ENCODE data around the gene COG5. TPM values are rescaled to one million over a fixed set of nuclear protein-coding genes. Genes with fewer than 3 reads are reported as not detected.

Gene COG5
- total RNA-seq, 1 experiment from 2014 or later, result 20.2 TPM

- no peak for DNase-seq
- Mint-ChIP-seq H3K27ac (no peak overlapping the region), H3K27me3 (ENCODE audit: low read depth) (no peaks in the 10 kb centered on the region), H3K4me3 (no peak overlapping the region), H3K36me3 (ENCODE audit: insufficient read depth in 1 of 3, low read depth in 3 of 3) (peaks cover 0 to 5% (median 3%) of the 10 kb centered on the region in 3 experiments; a peak in 4 of 7 replicates), H3K9me3 (no peaks in the 10 kb centered on the region), H3K4me1 (no peaks in the 10 kb centered on the region)
- Histone ChIP-seq H2BK120ac (ENCODE audit: low read depth, low read length, poor library complexity, severe bottlenecking) (no peak overlapping the region), H4K91ac (ENCODE audit: insufficient read length, low read depth, low read length) (no peak overlapping the region), H3K18ac (ENCODE audit: insufficient read length, low read depth, low read length) (no peak overlapping the region), H3K14ac (ENCODE audit: insufficient read depth, low read length) (no peak overlapping the region), H3K27ac (ENCODE audit: insufficient read length, low read depth, low read length) (no peak overlapping the region), H3T11ph (ENCODE audit: low read length) (no peak overlapping the region), H2AK5ac (ENCODE audit: insufficient read length, low read length) (no peak overlapping the region), H3K79me2 (ENCODE audit: insufficient read depth, low read length) (no peaks in the 10 kb centered on the region), H4K5ac (ENCODE audit: insufficient read length, low read depth, low read length) (no peak overlapping the region), H2AFZ (ENCODE audit: low read length) (no peak overlapping the region), H4K8ac (replicated peaks; ENCODE audit: insufficient read length, low read depth, low read length) (no peak overlapping the region), H3K56ac (ENCODE audit: insufficient read length, low read depth, low read length) (no peak overlapping the region), H2BK20ac (ENCODE audit: low read depth, low read length, poor library complexity, severe bottlenecking) (no peak overlapping the region), H3K23me2 (ENCODE audit: insufficient read length, low read depth, low read length, poor library complexity, severe bottlenecking) (no peaks in the 10 kb centered on the region), H2BK15ac (ENCODE audit: low read depth, low read length) (no peak overlapping the region), H2BK12ac (ENCODE audit: insufficient read length, low read depth, low read length) (no peak overlapping the region), H3K79me1 (ENCODE audit: insufficient read depth, low read depth, low read length, poor library complexity, severe bottlenecking) (no peaks in the 10 kb centered on the region), H3K4ac (ENCODE audit: low read depth, low read length) (no peak overlapping the region), H3K4me1 (ENCODE audit: insufficient read depth, low read length) (no peaks in the 10 kb centered on the region), H4K20me1 (ENCODE audit: control insufficient read depth, insufficient read depth, insufficient read length) (no peaks in the 10 kb centered on the region), H3K27me3 (ENCODE audit: insufficient read depth, low read length) (no peaks in the 10 kb centered on the region), H3K4me2 (ENCODE audit: insufficient read depth, insufficient read length, low read length) (no peak overlapping the region), H3K9ac (ENCODE audit: extremely low read depth, insufficient read length, low read length) (no peak overlapping the region), H2BK5ac (ENCODE audit: insufficient read length, low read length) (no peak overlapping the region), H3K23ac (ENCODE audit: insufficient read length, low read depth, low read length) (no peak overlapping the region), H3K9me3 (ENCODE audit: control insufficient read depth, low read depth, low read length) (no peaks in the 10 kb centered on the region)
- TF ChIP-seq CTCF (conservative IDR thresholded peaks at IDR 0.05), result no peak
- no CpG with 5 or more reads among the region's 1 CpG for WGBS (ENCODE audit: extremely low coverage, insufficient read length, low lambda C conversion rate)
Measured at GRCh38 chr7:107414198-107414597, 149.5 kb downstream of the COG5 start.

All from H9 (cell line).